Skeletal muscle satellite cell (primary cell): Measurements from ENCODE around the gene CEP83.
"Not testable (repeated sequence)": the region's sequence is repeated elsewhere in the genome, so short reads cannot be mapped to it uniquely, and the experiment has no call there.

Experiments
- H3K27me3 ChIP-seq: 2 replicates; pipeline ENCODE4 v1.7.0; 2013; ENCODE audit warnings: low read length; ENCODE audit not compliant: control insufficient read depth, insufficient read depth
- H3K36me3 ChIP-seq: 2 replicates; pipeline ENCODE4 v1.7.0; 2013; ENCODE audit warnings: mild to moderate bottlenecking, control low read depth, low read length; ENCODE audit not compliant: insufficient read depth
- H3K4me1 ChIP-seq: 2 replicates; pipeline ENCODE4 v1.7.0; 2013; ENCODE audit warnings: low read length; ENCODE audit not compliant: control insufficient read depth, insufficient read depth
- H3K4me2 ChIP-seq: 2 replicates; pipeline ENCODE4 v1.7.0; 2013; ENCODE audit warnings: mild to moderate bottlenecking, low read length
- H3K4me3 ChIP-seq: 2 replicates; pipeline ENCODE4 v1.7.0; 2013; ENCODE audit warnings: low read length
- H3K9ac ChIP-seq: 2 replicates; pipeline ENCODE4 v1.7.0; 2013; ENCODE audit warnings: mild to moderate bottlenecking, low read depth, low read length, moderate library complexity
- H3K9me3 ChIP-seq: replicated peaks from 2 replicates; pipeline ENCODE4 v1.7.0; 2013; ENCODE audit warnings: mild to moderate bottlenecking, control low read depth, low read length

CEP83 gene

DNA sequence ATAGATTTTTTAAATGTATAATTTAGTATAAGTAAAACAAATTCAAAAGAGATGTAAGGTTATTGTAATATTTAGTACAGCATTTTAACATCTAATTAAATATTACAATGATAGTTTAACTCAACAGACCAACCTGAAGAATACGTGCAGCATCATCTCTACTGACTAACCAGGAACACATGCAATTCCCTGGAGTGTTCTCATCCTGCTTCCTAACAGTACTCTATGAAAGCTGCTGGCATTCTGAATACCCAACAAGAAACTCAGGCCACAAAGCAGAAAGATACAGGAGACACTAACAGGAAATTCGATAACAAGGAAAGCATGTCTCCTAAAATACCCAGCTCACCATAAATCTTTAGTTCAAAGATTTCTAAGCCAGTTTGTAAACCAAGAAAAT, 58.3 kb downstream of the CEP83 start:
- Histone ChIP-seq H3K4me2 (no peak overlapping the region), H3K27me3 (no peaks in the 10 kb centered on the region), H3K4me3 (no peak overlapping the region), H3K36me3 (no peaks in the 10 kb centered on the region), H3K9me3 (no peaks in the 10 kb centered on the region), H3K9ac (no peak overlapping the region), H3K4me1 (no peaks in the 10 kb centered on the region)

DNA sequence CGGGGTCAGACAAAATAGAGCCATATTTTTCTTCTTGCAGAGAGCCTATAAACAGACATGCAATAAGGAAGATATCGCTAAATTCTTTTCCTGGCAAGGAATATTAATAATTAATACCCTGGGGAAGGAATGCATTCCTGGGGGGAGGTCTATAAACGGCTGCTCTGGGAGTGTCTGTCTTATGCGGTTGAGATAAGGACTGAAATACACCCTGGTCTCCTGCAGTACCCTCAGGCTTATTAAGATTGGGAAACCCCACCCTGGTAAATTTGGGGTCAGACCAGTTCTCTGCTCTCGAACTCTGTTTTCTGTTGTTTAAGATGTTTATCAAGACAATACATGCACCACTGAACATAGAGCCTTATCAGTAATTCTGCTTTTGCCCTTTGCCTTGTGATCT, 61.0 kb downstream of the CEP83 start:
- H3K36me3 ChIP-seq, H3K9me3 ChIP-seq, H3K27me3 ChIP-seq, H3K9ac ChIP-seq, H3K4me2 ChIP-seq, H3K4me1 ChIP-seq, H3K4me3 ChIP-seq: not testable (repeated sequence)

DNA sequence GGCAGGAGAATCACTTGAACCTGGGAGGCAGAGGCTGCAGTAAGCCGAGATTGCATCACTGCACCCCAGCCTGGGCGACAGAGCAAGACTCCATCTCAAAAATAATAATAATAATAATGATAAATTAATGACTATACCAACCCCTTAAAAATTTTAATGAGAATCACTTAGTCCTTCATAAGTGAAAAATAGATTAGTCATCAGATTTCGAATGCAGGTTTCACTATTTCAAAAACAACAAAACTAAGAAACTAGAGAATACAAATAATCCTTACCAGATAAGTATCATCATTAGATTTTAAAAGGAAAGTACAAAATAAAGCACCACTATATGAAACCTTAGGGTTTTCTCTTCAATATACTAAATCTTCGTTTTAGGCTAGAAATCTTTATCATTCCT, 62.3 kb downstream of the CEP83 start:
- Histone ChIP-seq H3K36me3 (no peaks in the 10 kb centered on the region), H3K4me2 (no peak overlapping the region), H3K4me3 (no peak overlapping the region), H3K9me3 (no peaks in the 10 kb centered on the region), H3K4me1 (no peaks in the 10 kb centered on the region), H3K9ac (no peak overlapping the region), H3K27me3 (no peaks in the 10 kb centered on the region)

DNA sequence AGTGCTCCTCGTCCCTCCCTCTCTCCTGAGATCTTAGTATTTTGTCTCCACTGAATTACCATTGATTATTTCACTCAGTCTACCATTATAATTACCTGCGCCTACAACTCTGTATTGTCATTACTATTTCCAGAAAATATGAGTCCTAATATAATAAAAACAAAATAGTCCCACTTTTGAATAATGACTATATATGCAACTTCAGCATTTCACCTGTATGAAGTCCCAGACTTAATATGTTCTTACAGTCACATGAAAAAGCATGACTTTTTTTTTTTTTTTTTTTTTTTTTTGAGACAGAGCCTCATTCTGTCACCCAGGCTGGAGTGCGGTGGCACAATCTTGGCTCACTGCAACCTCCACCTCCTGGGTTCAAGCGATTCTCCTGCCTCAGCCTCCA, 63.7 kb downstream of the CEP83 start:
- not testable (repeated sequence) for H3K27me3 ChIP-seq, H3K4me3 ChIP-seq, H3K9me3 ChIP-seq, H3K4me2 ChIP-seq, H3K4me1 ChIP-seq, H3K9ac ChIP-seq, H3K36me3 ChIP-seq

DNA sequence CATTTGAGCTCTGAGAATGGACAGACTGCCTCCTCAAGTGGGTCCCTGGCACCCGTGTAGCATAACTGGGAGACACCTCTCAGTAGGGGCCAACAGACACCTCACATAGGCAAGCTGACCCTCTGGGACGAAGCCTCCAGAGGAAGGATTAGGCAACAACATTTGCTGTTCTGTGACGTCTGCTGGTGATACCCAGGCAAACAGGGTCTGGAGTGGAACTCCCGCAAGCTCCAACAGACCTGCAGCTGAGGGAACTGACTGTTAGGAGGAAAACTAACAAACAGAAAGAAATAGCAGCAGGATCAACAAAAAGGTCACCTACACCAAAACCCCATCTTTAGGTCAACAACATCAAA, 69.6 kb downstream of the CEP83 start:
- no peak overlapping the region for H3K9ac ChIP-seq
- H3K27me3 ChIP-seq = no peaks in the 10 kb centered on the region
- H3K4me3 ChIP-seq = no peak overlapping the region
- peaks cover 3% of the 10 kb centered on the region for H3K36me3 ChIP-seq
- no peak overlapping the region for H3K4me2 ChIP-seq
- no peaks in the 10 kb centered on the region for H3K4me1 ChIP-seq
- no peaks in the 10 kb centered on the region for H3K9me3 ChIP-seq

DNA sequence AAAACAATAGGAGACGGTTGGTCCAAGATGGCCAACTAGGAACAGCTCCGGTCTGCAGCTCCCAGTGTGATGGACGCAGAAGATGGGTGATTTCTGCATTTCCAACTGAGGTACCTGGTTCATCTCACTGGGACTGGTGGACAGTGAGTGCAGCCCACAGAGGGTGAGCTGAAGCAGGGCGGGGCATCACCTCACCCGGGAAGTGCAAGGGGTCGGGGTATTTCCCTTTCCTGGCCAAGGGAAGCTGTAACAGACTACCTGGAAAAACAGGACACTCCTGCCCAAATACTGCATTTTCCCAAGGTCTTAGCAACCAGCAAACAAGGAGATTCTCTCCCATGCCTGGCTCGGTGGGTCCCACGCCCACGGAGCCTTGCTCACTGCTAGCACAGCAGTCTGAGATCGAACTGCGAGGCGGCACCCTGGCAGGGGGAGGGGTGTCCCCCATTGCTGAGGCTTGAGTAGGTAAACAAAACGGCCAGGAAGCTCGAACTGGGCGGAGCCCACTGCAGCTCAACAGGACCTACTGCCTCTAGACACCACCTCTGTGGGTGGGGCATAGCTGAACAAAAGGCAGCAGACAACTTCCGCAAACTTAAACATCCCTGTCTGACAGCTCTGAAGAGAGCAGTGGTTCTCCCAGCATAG, 70.1 kb downstream of the CEP83 start:
- H3K4me3 ChIP-seq, H3K9ac ChIP-seq, H3K36me3 ChIP-seq, H3K4me1 ChIP-seq, H3K9me3 ChIP-seq, H3K27me3 ChIP-seq, H3K4me2 ChIP-seq: not testable (repeated sequence)

DNA sequence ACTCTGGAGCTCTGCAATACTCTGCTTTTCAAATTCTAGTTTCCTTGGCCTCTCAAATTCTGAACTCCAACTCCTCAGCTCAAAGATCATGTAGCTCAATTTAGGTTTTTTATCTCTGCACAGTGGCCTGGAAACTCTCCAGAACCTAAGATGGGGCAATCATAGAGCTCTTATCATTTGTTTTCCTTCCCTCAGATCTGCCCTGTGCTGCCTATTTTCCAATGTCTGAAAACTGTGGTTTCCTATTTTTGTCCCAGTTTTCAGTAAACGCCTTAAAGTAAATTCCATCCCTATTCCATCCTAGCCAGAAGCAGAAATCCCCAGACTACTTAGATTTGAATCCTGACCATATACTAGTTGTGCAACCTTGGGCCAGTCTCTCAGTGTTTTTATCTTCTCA, 73.2 kb downstream of the CEP83 start:
- Histone ChIP-seq H3K4me2 (no peak overlapping the region), H3K27me3 (no peaks in the 10 kb centered on the region), H3K9ac (no peak overlapping the region), H3K4me3 (no peak overlapping the region), H3K4me1 (no peaks in the 10 kb centered on the region), H3K36me3 (peaks cover 8% of the 10 kb centered on the region), H3K9me3 (no peaks in the 10 kb centered on the region)

DNA sequence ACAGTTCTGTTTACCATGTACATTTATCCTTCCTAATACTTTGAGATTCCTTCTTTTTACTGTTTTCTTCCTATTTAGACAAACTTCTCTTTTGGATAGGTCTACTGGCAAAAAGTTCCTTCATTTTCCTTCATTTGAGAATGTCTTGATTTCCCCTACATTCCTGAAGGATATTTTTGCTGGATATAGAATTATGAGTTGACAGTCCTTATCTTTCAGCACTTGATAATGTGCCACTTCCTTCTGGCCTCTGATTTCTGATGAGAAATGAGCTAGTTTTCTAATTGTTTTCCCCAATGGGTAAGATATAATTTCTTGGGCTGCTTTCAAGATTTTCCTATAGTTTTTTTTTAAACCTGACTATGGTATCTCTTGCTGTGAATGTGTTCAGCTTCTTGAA, 75.6 kb downstream of the CEP83 start:
- no peak overlapping the region for H3K9ac ChIP-seq
- H3K27me3 ChIP-seq = no peaks in the 10 kb centered on the region
- no peak overlapping the region for H3K4me2 ChIP-seq
- H3K4me1 ChIP-seq = no peaks in the 10 kb centered on the region
- H3K4me3 ChIP-seq = no peak overlapping the region
- H3K36me3 ChIP-seq = peaks cover 8% of the 10 kb centered on the region
- H3K9me3 ChIP-seq = no peaks in the 10 kb centered on the region

DNA sequence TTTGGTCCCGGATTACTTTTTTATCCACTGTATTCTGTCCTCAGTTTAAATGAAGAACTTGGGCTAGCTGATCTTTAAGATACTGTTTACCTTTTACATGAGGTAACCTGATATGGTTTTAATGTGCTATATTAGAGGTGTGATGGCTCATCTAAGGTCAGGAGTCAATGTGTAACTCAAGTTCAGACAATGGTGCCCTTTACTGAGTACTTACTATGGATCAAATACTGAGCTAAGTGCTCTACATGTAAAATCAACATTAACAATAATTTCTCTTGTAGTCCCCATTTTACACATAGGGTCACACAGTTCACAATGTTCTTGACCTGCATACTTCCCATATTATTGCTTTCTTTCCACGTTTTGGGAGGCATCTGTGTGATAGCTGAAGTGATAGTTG, 79.2 kb downstream of the CEP83 start:
- no peaks in the 10 kb centered on the region for H3K9me3 ChIP-seq
- H3K4me1 ChIP-seq = no peaks in the 10 kb centered on the region
- peaks cover 8% of the 10 kb centered on the region for H3K36me3 ChIP-seq
- no peak overlapping the region for H3K9ac ChIP-seq
- no peak overlapping the region for H3K4me3 ChIP-seq
- no peaks in the 10 kb centered on the region for H3K27me3 ChIP-seq
- H3K4me2 ChIP-seq = no peak overlapping the region

DNA sequence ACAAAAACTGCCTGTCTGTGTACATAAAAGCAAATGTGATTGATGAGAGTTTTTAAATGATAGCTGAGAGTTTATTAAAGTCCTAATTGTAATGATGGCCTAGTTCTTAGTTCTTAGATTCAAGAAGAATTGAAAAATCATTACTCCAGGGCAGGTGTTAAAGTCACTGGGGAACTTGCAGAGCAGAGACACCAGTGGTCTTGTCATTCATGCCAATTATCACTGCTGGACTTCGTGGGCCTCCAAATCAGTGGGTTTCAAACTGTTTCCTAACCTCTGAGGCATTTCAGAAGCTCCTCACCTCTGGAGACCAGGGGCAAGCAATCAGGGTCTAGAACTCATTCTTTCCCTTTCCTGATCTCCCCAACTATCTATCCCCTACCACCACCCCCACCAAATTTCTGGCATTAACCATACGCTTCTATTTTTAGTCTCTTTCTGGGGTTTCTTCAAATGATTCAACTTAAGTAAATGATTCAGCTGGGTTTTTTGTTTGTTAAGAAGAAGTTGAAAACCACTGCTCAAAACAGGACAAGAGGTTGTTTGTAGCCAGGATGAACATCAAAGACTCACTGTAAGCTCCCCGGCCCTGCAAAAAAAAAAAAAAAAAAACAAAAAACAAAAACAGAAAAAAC, 80.1 kb downstream of the CEP83 start:
- H3K36me3 ChIP-seq = peaks cover under 1% of the 10 kb centered on the region
- H3K4me3 ChIP-seq = no peak overlapping the region
- H3K9me3 ChIP-seq = no peaks in the 10 kb centered on the region
- H3K4me2 ChIP-seq = no peak overlapping the region
- H3K9ac ChIP-seq = no peak overlapping the region
- no peaks in the 10 kb centered on the region for H3K27me3 ChIP-seq
- H3K4me1 ChIP-seq = no peaks in the 10 kb centered on the region

DNA sequence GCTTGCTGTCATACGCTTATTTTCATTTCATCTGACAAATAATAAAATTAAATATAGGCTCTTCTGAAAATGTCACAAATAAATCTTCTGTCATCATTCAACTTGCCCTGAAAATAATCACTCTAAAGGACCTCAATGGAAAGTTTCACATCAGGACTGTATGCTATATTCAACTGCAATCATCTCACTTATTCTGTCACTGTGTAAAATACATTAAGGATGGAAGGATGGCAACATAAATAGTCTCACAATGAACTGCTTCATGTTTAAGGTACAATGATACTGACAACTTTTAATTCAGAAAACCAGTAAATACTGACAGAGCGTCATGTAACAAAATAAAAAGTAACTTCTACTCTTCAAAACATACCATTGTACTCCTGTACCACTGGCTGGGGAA, 82.1 kb downstream of the CEP83 start:
- Histone ChIP-seq H3K4me1 (no peaks in the 10 kb centered on the region), H3K9ac (no peak overlapping the region), H3K36me3 (no peaks in the 10 kb centered on the region), H3K4me3 (no peak overlapping the region), H3K4me2 (no peak overlapping the region), H3K9me3 (no peaks in the 10 kb centered on the region), H3K27me3 (no peaks in the 10 kb centered on the region)

DNA sequence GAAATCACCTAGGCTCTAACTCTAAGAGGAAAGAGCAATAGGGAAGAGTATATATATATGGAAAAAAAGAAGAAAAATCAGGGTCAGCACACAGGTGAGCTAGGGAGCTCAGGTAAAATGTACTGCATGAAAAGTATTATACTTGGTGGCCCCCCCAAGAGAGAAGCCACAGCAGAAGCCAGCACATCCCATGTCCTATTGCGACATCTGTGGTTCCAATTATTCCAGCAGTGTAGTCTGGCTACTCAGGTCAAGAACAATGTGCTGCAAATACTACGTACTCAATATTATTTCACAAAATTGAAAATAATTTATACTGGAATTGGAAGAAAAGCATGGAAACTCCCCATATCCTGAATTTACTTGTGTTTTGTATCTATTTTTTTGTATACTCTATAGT, 85.5 kb downstream of the CEP83 start:
- H3K36me3 ChIP-seq = no peaks in the 10 kb centered on the region
- no peak overlapping the region for H3K4me3 ChIP-seq
- H3K4me2 ChIP-seq = no peak overlapping the region
- no peaks in the 10 kb centered on the region for H3K9me3 ChIP-seq
- H3K9ac ChIP-seq = no peak overlapping the region
- H3K4me1 ChIP-seq = no peaks in the 10 kb centered on the region
- H3K27me3 ChIP-seq = no peaks in the 10 kb centered on the region
